Esophagus (tissue), 2 donors: ENCODE results near the gene NLN. TPM values are rescaled to one million over a fixed set of nuclear protein-coding genes. Genes with fewer than 3 reads are reported as not detected.

Source experiments
- H3K27ac ChIP-seq, 2 donors: one replicate each; pipeline ENCODE4 v1.5.1; 2013; ENCODE audit warnings: low read depth in 2 of 2, mild to moderate bottlenecking in 2 of 2, inconsistent platforms in 1 of 2, low read length in 1 of 2, moderate library complexity in 1 of 2
- H3K27me3 ChIP-seq, 2 donors: one replicate each; pipeline ENCODE4 v1.6.1; 2013; ENCODE audit warnings: low read length in 2 of 2, control low read depth in 1 of 2, mild to moderate bottlenecking in 1 of 2; ENCODE audit not compliant: insufficient read depth in 2 of 2, control insufficient read depth in 1 of 2
- H3K36me3 ChIP-seq, 2 donors: one replicate each; pipeline ENCODE4 v1.6.1; 2013; ENCODE audit warnings: low read length in 1 of 2; ENCODE audit not compliant: control insufficient read depth in 2 of 2, insufficient read depth in 2 of 2
- H3K4me1 ChIP-seq, 2 donors: one replicate each; pipeline ENCODE4 v1.6.1; 2013; ENCODE audit warnings: low read length in 1 of 2; ENCODE audit not compliant: control insufficient read depth in 2 of 2, insufficient read depth in 2 of 2
- H3K4me3 ChIP-seq, 2 donors: one replicate each; pipeline ENCODE4 v1.5.1; 2013; ENCODE audit warnings: low read length in 2 of 2, mild to moderate bottlenecking in 2 of 2, low read depth in 1 of 2, moderate library complexity in 1 of 2
- H3K9me3 ChIP-seq, 2 donors: one replicate each; pipeline ENCODE4 v1.6.1; 2013; ENCODE audit warnings: mild to moderate bottlenecking in 2 of 2, low read depth in 1 of 2, low read length in 1 of 2, moderate library complexity in 1 of 2; ENCODE audit not compliant: control insufficient read depth in 2 of 2, insufficient read depth in 1 of 2
- WGBS, 2 donors: extraction: QIAGEN DNeasy Blood & Tissue Kit; methylation state at CpG; one replicate each; pipeline ENCODE4 v1.1.7; 2013; 5-methylcytosine and 5-hydroxymethylcytosine counted together
- polyA plus RNA-seq, 2 donors: library from polyadenylated mRNA; stranded (reverse); fragments of 200-250 nt; gene quantifications; one replicate each; pipeline ENCODE4 v1.2.3, GENCODE V29; 2013
- donor health status: healthy with polysubstance abuse.
- donor health status: Bipolar disorder and iron deficiency.

NLN gene
- polyA plus RNA-seq, 2 donors = 2.3 to 6.0 TPM

DNA sequence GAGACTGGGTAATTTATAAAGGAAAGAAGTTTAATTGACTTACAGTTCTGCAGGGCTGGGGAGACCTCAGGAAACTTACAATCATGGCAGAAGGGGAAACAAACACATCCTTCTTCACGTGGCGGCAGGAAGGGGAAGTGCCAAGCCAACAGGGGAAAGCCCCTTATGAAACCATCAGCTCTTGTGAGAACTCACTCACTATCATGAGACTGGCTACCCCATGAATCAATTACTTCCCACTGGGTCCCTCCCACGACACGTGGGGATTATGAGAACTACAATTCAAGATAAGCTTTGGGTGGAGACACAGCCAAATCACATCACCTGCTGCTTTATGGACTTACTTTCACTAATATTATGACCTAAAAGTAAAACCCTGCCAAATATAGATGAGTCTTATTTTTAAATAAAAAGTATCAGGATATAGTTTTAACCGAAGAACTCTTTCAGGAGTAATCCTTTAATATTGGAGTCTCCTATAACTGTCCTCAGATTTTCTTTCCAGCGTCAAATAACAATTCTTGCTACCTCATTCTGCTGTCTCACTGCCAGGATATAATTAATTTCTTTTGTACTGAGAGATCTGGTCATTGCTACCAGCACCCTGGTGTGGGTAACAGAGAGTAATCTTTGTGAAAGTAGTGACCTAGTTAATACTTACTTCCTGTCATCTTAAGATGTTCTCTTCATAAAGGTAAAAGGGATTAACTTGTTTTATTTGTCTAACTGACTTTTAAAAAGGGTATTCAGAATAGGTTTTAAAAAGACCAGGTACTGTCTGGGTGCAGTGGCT lies 68.6 kb downstream of the NLN start:
- no peaks in the 10 kb centered on the region for H3K9me3 ChIP-seq
- no peaks in the 10 kb centered on the region for H3K4me1 ChIP-seq
- H3K36me3 ChIP-seq = peaks cover 0 to 8% of the 10 kb centered on the region in 2 donors
- H3K27me3 ChIP-seq = no peaks in the 10 kb centered on the region
- WGBS, 2 donors = 78 to 80% methylated on average over 6 of the region's 6 CpGs
- no peak overlapping the region for H3K4me3 ChIP-seq
- no peak overlapping the region for H3K27ac ChIP-seq

DNA sequence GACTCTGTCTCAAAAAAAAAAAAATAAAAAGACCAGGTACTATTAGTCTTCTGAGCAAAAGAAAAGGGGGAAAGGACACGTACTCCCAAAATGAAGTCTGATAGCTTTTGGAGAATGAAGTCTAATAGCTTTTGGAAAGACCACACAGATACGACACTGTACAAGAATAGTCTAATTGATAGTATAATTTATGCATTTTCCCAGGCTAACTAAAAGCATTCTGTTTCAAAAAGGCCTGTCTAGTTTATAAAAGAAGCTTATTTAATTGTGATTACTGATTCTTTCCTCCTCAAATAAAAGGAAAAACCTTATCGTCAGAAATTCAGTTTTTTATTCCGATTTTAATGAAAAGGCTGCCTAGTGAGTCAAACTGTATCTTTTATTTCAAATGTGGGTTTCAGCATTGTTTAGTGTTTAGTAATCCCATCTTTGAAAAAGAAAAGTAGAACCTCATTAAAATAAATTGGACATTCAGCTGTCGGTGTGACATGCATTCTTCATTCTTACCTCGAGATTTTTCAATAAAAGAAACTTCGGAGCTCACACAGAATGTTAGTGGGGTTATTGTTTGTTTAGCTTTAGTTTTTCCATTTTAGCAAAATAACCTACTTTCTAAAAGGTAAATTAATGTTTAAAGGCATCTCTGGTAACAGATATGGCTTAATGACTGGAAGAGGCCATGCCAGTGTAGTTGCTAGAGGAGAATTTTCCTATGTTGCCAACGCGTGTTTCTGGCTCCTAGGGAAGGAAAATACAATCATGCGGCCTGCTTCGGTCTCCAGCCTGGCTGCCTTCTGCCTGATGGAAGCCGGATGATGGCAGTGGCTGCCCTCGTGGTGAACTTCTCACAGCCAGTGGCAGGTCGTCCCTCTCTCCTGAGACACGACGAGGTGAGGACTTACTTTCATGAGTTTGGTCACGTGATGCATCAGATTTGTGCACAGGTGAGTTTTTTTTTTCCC lies 70.0 kb downstream of the NLN start:
- Histone ChIP-seq H3K27me3 (no peaks in the 10 kb centered on the region), H3K36me3 (peaks cover 0 to 5% of the 10 kb centered on the region in 2 donors), H3K4me1 (no peaks in the 10 kb centered on the region), H3K27ac (no peak overlapping the region), H3K9me3 (no peaks in the 10 kb centered on the region), H3K4me3 (no peak overlapping the region)
- 86 to 88% methylated on average over 17 of the region's 17 CpGs for WGBS, 2 donors

DNA sequence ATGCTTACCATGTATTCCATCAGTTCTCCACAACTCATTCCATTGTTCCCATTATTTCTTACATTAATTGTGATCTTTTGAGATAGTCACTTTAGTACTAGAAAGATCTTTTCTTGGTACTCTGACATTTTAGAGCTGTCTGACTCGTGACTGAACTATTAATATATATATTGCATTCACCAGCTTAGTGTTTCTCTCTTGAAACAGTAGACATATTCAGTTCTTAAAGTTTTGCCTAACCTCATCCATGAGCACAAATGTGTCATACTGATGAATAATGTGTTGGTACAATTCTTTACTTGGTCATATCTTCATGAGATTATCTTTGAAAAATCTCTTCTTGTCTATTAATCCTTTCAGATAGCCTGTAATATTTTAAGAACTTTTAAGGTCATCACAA lies 74.3 kb downstream of the NLN start:
- WGBS, 2 donors = 85 to 91% methylated on average over 1 of the region's 1 CpG
- Histone ChIP-seq H3K27me3 (no peaks in the 10 kb centered on the region), H3K4me3 (no peak overlapping the region)

DNA sequence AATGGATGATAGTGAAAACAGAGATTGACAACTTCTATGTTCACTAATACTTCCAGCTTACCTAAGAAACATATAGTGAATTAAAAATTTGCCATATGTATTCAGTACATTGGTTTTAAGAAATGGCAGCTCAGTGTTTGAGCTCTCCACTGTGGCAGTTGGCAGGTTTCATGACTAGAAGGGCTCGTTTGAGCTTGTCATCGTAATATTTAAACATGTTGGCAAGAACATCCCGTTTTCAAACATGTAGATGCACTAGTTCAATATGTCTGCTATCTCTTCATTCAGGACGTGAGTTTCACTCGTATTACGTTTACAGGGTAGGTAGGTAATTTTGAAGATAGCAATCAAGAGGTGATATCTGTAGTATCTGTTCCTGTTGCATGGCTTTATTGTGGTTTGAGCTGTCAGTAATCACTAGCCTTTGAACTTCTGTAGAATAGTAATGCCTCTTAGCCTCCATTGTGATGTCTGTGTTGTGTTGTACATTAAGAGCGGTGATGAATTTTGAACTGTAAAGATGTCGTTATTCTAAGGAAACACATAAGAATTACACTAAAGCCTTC lies 74.8 kb downstream of the NLN start:
- Histone ChIP-seq H3K4me3 (no peak overlapping the region), H3K9me3 (no peaks in the 10 kb centered on the region), H3K27ac (no peak overlapping the region), H3K27me3 (no peaks in the 10 kb centered on the region), H3K36me3 (peaks cover 0 to 3% of the 10 kb centered on the region in 2 donors), H3K4me1 (no peaks in the 10 kb centered on the region)
- 81 to 83% methylated on average over 8 of the region's 8 CpGs for WGBS, 2 donors

More for the DNA sequence above, 74.3 kb downstream of the NLN start:
- Histone ChIP-seq H3K27ac (no peak overlapping the region), H3K4me1 (no peaks in the 10 kb centered on the region), H3K9me3 (no peaks in the 10 kb centered on the region), H3K36me3 (peaks cover 0 to 3% of the 10 kb centered on the region in 2 donors)

DNA sequence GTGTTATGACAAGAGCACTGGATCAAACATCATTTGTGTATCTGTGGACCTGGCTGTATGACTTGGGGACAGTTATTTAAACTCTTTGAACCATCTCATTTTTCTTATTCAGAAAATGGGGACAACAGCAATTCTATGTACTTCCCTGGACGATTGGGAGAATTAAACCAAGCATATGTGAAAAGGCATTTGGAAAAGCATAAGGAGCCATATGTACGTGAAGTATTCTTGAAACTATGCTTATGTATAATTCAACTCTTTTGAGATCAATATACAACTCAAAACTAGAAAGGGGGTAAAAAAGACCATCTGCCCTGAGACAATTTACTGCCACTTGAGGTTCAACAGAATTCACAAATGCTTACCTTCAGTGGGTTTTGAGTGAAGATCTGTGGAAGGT lies 75.5 kb downstream of the NLN start:
- Histone ChIP-seq H3K9me3 (no peaks in the 10 kb centered on the region), H3K4me1 (no peaks in the 10 kb centered on the region), H3K27ac (no peak overlapping the region), H3K4me3 (no peak overlapping the region), H3K36me3 (peaks cover 0 to 3% of the 10 kb centered on the region in 2 donors), H3K27me3 (no peaks in the 10 kb centered on the region)
- WGBS, 2 donors = 81 to 86% methylated on average over 2 of the region's 2 CpGs

DNA sequence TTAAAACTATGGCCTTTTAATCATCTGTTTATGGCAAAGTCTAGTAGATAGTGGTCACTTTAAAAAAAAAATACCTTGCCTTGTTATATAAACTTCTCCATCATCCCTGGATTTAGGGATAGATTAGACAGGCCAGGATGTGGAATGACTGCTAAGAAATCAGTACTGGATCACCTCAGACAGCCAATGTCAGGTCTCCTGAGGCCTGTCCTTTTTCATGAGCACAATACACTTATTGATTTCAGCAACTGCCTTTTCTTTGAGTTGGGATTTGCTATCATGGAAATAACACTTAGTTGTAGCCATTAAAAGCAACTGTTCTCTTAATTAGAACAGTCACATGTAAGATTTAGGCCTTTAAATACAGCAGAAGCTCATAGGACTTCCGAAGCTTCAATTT lies 77.9 kb downstream of the NLN start:
- WGBS, 2 donors = 92 to 97% methylated on average over 1 of the region's 1 CpG
- H3K9me3 ChIP-seq = no peaks in the 10 kb centered on the region
- no peaks in the 10 kb centered on the region for H3K4me1 ChIP-seq
- H3K4me3 ChIP-seq = no peak overlapping the region
- no peaks in the 10 kb centered on the region for H3K27me3 ChIP-seq
- H3K27ac ChIP-seq = no peak overlapping the region
- peaks cover 0 to 3% of the 10 kb centered on the region in 2 donors for H3K36me3 ChIP-seq

DNA sequence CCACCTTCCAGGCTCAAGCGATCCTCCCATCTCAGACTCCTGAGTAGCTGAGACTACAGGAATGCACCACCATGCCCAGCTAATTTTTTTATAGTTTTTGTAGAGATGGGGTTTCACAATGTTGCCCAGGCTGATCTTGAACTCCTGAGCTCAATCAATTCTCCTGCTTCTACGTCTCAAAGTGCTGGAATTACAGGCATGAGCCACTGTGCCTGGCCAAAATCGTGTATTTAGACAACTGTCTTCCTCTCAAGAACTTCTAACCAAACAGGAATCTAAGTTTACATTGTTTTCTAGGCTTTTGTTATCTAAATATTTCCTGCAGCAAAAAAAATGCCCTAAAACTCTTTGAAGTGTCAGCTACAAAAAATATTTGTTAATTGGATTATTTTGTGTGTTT lies 78.8 kb downstream of the NLN start:
- Histone ChIP-seq H3K4me1 (no peaks in the 10 kb centered on the region), H3K4me3 (no peak overlapping the region), H3K36me3 (peaks cover 0 to 3% of the 10 kb centered on the region in 2 donors), H3K27me3 (no peaks in the 10 kb centered on the region), H3K9me3 (no peaks in the 10 kb centered on the region), H3K27ac (no peak overlapping the region)
- WGBS, 2 donors = 78 to 80% methylated on average over 3 of the region's 3 CpGs

DNA sequence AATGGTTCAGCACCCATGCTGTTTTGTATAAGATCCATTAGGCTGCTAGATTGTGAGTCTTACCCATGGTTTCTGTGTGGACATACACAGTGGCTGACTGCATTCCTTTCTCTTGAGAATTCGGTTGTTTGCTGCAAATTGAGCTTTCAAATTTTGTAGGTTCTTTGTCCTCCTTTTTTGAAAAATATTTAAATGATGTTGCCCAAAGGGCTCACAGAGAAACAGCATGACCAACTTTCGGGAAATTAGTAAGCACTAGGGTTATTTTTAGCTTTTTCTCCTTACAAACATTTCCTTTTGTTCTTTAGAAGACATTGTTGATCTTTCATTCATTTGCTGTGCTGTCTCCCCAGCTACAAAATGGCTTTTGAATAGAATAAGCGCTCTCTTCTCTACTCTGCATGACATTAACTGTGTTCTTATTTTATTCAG lies 79.4 kb downstream of the NLN start:
- Histone ChIP-seq H3K27ac (no peak overlapping the region), H3K4me1 (no peaks in the 10 kb centered on the region), H3K4me3 (no peak overlapping the region), H3K36me3 (peaks cover 0 to 3% of the 10 kb centered on the region in 2 donors), H3K27me3 (no peaks in the 10 kb centered on the region), H3K9me3 (no peaks in the 10 kb centered on the region)
- 67 to 77% methylated on average over 3 of the region's 3 CpGs for WGBS, 2 donors

DNA sequence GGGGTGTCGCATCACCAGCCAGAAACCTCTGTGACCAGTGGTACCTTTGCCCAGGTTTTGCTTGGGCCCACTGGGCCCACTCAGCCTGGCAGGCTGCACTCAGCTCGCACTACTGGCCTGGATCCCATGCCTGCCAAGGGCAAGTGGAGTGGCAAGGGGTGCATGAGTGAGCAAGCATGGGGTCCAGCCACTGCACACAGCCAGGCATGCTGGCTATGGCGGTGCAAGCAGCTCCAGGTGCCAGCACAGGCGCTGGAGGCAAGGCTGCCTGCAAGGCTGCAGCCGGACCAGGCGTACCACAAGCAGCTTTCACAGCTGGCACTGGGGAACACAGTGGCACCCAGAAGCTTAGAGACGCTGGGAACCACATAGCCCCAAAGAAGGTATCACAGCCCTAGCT lies 80.1 kb downstream of the NLN start:
- H3K9me3 ChIP-seq = no peaks in the 10 kb centered on the region

More for the DNA sequence above, 80.1 kb downstream of the NLN start:
- 97 to 99% methylated on average over 7 of the region's 7 CpGs for WGBS, 2 donors
- Histone ChIP-seq H3K27ac (no peak overlapping the region), H3K4me3 (no peak overlapping the region), H3K27me3 (no peaks in the 10 kb centered on the region), H3K36me3 (peaks cover 0 to 3% of the 10 kb centered on the region in 2 donors), H3K4me1 (no peaks in the 10 kb centered on the region)
